ENCODE measurements around the gene GRIP2. TPM values are rescaled to one million over a fixed set of nuclear protein-coding genes. Genes with fewer than 3 reads are reported as not detected.

GRIP2 gene
- total RNA-seq, 2 experiments from 2014 or later: not detected

DNA sequence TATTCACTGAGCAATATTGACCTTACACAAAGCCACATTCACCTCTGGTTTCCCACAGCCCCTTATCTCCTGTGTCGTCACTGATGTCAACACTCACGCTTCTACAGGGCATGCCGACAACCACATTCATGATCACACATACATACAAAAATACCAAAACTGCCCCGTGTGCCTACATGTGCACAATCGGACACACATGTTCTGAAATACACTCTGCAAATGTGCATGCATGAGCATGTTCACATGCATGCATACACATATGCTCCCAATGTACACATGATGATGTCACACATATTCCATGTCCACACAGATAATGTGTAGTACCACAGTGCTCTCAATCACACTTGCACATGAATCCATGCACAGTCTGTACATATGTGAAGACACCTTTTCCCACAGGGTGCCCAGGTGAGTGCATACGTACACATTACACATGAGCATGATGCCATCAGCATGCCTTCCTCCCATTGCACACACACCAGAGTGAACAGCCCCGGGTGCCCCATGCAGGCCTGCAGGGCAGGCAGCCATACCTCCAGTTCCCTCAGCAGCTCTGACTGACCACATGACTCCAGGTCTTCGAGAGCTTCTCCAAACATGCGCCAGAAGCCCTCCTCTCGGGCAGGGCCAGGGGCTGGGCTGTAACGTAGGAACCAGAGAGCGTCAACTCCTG lies 37.0 kb downstream of the GRIP2 start:
- Histone ChIP-seq H3K27ac (ENCODE audit: low read depth in 1 of 2, low read length in 2 of 2) (no peak overlapping the region), H3K9me3 (ENCODE audit: control insufficient read depth in 1 of 2, insufficient read depth in 1 of 2, low read length in 2 of 2) (peaks cover 11 to 14% of the 10 kb centered on the region in 2 experiments), H3K4me3 (ENCODE audit: low read length) (no peak overlapping the region), H3K27me3 (ENCODE audit: control insufficient read depth in 1 of 2, insufficient read depth in 2 of 2, low read length in 2 of 2) (no peaks in the 10 kb centered on the region), H3K4me1 (ENCODE audit: insufficient read depth, low read length) (no peaks in the 10 kb centered on the region), H3K36me3 (ENCODE audit: insufficient read depth, low read length) (no peaks in the 10 kb centered on the region)
- intact Hi-C loops (cut with DNase I, micrococcal nuclease): no loop called here
- Mint-ChIP-seq H3K27me3 (no peaks in the 10 kb centered on the region), H3K27ac (no peak overlapping the region), H3K4me3 (no peak overlapping the region), H3K36me3 (ENCODE audit: low read depth) (no peaks in the 10 kb centered on the region), H3K4me1 (ENCODE audit: low read depth) (peaks cover under 1% of the 10 kb centered on the region), H3K9me3 (peaks cover 11% of the 10 kb centered on the region)
- no peak for ATAC-seq (ENCODE audit: poor library complexity)
- ChIA-PET POLR2A (no interaction called here), CTCF (no interaction called here)
- TF ChIP-seq, protein P1, sequence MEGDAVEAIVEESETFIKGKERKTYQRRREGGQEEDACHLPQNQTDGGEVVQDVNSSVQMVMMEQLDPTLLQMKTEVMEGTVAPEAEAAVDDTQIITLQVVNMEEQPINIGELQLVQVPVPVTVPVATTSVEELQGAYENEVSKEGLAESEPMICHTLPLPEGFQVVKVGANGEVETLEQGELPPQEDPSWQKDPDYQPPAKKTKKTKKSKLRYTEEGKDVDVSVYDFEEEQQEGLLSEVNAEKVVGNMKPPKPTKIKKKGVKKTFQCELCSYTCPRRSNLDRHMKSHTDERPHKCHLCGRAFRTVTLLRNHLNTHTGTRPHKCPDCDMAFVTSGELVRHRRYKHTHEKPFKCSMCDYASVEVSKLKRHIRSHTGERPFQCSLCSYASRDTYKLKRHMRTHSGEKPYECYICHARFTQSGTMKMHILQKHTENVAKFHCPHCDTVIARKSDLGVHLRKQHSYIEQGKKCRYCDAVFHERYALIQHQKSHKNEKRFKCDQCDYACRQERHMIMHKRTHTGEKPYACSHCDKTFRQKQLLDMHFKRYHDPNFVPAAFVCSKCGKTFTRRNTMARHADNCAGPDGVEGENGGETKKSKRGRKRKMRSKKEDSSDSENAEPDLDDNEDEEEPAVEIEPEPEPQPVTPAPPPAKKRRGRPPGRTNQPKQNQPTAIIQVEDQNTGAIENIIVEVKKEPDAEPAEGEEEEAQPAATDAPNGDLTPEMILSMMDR (IDR thresholded peaks at IDR 0.05): no peak
- no peak for DNase-seq

DNA sequence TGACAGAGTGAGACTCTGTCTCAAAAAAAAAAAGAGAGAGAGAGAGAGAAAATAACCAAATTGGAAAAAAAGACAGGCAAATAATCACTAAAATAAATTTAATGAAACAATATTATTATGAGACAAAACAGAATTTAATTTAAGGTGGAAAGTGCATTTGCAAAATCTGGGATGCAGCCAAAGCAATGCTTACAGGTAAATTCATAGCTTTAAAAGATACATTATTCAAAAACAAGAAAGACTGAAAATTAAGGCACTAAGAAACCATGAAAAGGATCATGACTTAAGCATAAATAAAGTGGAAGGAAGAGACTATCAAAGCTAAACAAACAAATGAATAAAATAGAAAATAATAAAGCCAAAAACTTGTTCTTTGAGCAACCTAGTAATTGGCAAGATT lies 37.7 kb downstream of the GRIP2 start:
- intact Hi-C loops (cut with DNase I, micrococcal nuclease): no loop called here
- CTCF ChIA-PET: no interaction called here

DNA sequence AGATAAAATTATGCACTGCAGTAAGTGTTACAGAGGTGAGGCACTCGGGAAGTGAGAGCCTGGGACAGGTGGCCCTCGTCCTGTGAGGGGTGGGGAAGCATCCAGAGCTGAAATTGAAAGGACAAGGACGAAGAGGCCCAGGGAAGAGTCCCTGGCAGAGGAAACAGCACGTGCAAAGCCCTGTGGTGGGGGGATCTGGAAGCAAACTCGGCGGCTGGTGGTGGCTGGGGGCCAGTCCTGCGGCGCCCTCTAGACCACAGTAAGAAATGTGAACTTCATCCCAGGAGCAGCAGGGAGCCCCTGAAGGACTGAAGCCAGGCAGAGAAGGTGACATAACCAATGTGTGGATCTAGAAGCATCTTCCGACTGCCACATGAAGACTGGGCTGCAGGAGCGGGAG lies 42.8 kb downstream of the GRIP2 start:
- H3K9me3 Mint-ChIP-seq: peaks cover 5% of the 10 kb centered on the region
- Histone ChIP-seq H3K4me1 (ENCODE audit: insufficient read depth, low read length) (no peaks in the 10 kb centered on the region), H3K27me3 (ENCODE audit: control insufficient read depth in 1 of 2, insufficient read depth in 2 of 2, low read length in 2 of 2) (no peaks in the 10 kb centered on the region), H3K4me3 (ENCODE audit: low read length) (no peak overlapping the region), H3K27ac (ENCODE audit: low read depth in 1 of 2, low read length in 2 of 2) (no peak overlapping the region), H3K36me3 (ENCODE audit: insufficient read depth, low read length) (no peaks in the 10 kb centered on the region), H3K9me3 (ENCODE audit: control insufficient read depth in 1 of 2, insufficient read depth in 1 of 2, low read length in 2 of 2) (peaks cover 2 to 10% of the 10 kb centered on the region in 2 experiments)
- TF ChIP-seq, protein P1 (IDR thresholded peaks at IDR 0.05): no peak
- no peak overlapping the region for H3K27ac Mint-ChIP-seq
- ChIA-PET CTCF (no interaction called here), POLR2A (no interaction called here)
- peaks cover 5% of the 10 kb centered on the region for H3K27me3 Mint-ChIP-seq
- no peaks in the 10 kb centered on the region for H3K4me1 Mint-ChIP-seq (ENCODE audit: low read depth)
- DNase-seq (no peak), ATAC-seq (ENCODE audit: poor library complexity) (no peak)
- intact Hi-C loops (cut with DNase I, micrococcal nuclease): no loop called here
- no peak overlapping the region for H3K4me3 Mint-ChIP-seq
- no peaks in the 10 kb centered on the region for H3K36me3 Mint-ChIP-seq (ENCODE audit: low read depth)

More for the DNA sequence above, 37.7 kb downstream of the GRIP2 start:
- DNase-seq (no peak), ATAC-seq (ENCODE audit: poor library complexity) (no peak)
- Mint-ChIP-seq H3K9me3 (peaks cover 11% of the 10 kb centered on the region), H3K4me3 (no peak overlapping the region), H3K4me1 (ENCODE audit: low read depth) (no peaks in the 10 kb centered on the region), H3K27ac (no peak overlapping the region), H3K36me3 (ENCODE audit: low read depth) (no peaks in the 10 kb centered on the region), H3K27me3 (peaks cover 1% of the 10 kb centered on the region)
- no peaks in the 10 kb centered on the region for H3K36me3 ChIP-seq (ENCODE audit: insufficient read depth, low read length)
- H3K9me3 ChIP-seq (ENCODE audit: control insufficient read depth in 1 of 2, insufficient read depth in 1 of 2, low read length in 2 of 2): peaks cover 11 to 14% of the 10 kb centered on the region in 2 experiments
- TF ChIP-seq, protein P1 (IDR thresholded peaks at IDR 0.05): no peak
- H3K4me1 ChIP-seq (ENCODE audit: insufficient read depth, low read length): no peaks in the 10 kb centered on the region
- no peak overlapping the region for H3K27ac ChIP-seq (ENCODE audit: low read depth in 1 of 2, low read length in 2 of 2)
- POLR2A ChIA-PET: no interaction called here
- no peak overlapping the region for H3K4me3 ChIP-seq (ENCODE audit: low read length)
- H3K27me3 ChIP-seq (ENCODE audit: control insufficient read depth in 1 of 2, insufficient read depth in 2 of 2, low read length in 2 of 2): no peaks in the 10 kb centered on the region
